ENCODE data around the gene TMEM151B.
A peak's percentile ranks its signal among the peaks of the same experiment; 100 is the strongest.

Gene TMEM151B

DNA sequence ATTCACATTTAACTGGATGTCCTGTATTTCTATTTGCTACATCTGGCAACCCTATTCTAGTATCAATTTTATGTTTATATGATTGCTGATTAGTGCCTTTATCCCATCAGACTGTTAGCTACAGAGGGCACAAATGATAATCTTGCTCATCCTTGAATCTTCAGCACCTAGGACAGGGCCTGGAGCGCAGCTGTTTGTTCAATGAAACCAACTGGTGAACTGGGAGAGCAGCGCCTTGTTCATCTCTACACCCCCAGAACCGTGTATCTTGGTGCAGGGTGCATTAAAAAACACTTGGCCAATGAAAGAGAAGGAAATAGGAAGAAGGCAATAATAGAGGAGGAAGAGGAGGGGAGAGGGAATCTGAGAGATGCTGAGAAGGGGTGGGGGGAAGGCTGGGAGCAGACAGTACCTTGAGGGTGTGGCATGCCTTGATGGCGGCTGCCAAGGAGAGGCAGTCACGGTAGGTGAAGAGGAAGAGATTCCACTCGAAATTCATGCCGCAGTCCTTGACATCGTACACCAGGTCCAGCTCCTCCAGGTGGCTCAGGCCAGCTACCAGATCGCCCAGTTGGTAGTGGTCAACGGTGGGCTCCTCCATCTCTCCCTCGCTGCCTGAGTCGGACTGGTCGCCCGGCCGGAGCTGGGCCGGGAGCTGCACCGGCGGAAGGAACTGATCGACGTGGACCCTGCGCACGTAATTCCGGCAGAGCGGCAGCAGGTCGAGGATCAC, 15.5 kb downstream of the TMEM151B start:
- no peak for DNase-seq

DNA sequence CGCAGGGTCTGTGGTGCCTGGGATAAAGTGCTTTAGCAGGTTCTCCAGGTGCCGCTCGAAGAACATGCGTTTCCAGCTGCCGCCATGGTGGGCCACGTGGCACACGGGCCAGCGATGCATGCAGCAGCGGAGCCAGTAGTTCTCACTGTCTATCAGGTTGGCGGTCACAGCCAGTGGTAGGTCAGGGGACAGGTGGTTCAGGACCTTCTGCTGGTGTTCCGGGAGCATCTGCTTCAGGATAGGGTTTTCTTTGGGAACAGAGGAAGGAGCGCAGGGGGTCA, 16.0 kb downstream of the TMEM151B start:
- no peak for DNase-seq

DNA sequence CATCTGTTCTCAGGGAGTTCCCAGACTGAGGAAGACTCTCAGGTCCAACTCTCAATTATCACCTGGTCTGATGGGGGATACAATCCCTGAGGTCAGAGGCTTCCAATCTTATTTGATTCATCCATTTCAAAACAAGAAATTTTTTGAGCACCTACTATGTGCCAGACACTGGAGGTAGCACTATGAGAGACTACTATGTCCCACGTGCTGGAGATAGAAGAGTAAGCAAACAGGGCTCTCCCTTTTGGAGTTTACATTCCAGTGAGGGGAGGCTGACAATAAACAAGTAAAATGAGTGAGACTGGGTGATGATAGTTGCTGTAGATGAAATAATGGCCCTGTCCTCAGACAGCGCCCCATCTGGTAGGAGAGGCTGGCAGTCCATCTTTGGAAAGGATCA, 16.5 kb downstream of the TMEM151B start:
- DNase-seq: no peak

DNA sequence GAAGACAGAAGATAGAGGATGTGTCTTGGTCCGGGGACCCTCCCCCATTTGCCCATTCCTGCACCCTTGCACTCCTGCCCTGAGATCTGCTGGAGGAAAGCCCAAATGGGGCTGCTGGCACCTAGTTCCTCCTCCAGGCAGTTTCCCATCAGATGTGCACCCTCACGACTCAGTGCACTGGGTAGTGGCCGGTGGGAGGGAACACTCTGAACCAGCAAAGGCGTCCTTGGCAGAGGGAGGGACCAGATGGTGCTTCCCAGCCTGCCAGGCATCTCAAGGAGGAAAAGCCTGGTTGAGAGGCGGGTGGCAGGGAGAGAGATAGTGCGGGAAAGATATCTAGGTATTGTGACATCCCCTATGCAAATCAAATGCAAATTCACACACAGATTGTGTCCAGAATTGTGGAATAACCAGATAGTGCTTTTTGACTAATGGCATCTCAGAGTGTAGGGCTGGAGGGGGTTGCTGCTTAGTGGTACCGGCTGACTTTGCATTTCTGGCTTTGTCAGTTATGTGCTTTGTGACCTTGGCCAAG, 19.5 kb downstream of the TMEM151B start:
- no peak for DNase-seq

DNA sequence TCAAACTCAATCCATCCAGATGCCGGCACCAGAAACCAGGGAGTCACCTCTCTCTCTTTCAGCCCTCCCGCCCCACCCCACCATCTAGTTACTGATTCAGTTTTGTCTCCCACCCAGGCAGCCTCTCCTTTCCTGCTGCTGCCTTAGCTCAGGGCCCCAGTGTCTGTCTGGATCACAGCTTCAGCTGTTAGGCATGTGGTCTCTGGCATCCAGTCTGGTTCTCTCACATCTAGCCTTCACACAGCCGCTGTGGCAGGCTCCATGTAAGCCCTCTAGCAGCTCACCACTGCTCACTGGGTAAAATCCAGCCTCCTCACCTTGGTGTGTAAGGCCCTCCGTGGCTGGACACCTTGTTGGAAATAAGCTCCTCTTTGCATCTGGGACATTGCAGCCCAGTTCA, 21.6 kb downstream of the TMEM151B start:
- no peak for DNase-seq

DNA sequence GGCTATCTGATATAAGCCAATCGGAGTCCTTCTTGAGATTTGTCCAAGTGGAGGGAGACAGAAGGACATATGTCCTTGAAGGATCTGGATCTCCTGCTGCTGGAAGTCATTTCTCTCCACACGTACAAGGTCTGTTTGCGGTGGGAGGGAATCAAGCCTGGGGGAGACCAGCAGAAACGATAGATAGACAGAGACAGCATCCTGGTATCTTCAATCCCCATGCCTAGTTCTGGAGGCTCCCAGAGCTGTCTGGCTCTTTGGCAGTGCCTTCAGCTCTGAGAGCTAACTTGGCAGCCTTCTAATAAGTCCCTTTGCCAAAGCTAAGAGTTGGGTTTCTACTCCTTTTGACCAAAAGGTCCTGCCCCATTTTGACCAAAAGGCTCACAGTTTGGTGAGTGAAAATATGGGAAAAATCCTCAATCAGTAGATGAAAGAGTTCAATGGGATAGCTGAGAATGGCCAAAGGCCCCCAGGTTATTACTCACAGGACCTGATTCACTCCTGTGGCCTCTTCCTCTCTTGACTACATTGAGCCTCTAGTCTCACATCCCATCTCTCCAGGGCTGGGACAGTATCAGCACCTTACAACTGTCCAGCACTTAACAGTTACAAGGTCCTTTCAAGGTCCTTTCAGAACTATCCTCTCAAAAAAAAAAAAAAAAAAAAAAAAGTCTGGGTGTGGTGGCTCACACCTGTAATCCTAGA, 22.6 kb downstream of the TMEM151B start:
- DNase-seq: no peak

DNA sequence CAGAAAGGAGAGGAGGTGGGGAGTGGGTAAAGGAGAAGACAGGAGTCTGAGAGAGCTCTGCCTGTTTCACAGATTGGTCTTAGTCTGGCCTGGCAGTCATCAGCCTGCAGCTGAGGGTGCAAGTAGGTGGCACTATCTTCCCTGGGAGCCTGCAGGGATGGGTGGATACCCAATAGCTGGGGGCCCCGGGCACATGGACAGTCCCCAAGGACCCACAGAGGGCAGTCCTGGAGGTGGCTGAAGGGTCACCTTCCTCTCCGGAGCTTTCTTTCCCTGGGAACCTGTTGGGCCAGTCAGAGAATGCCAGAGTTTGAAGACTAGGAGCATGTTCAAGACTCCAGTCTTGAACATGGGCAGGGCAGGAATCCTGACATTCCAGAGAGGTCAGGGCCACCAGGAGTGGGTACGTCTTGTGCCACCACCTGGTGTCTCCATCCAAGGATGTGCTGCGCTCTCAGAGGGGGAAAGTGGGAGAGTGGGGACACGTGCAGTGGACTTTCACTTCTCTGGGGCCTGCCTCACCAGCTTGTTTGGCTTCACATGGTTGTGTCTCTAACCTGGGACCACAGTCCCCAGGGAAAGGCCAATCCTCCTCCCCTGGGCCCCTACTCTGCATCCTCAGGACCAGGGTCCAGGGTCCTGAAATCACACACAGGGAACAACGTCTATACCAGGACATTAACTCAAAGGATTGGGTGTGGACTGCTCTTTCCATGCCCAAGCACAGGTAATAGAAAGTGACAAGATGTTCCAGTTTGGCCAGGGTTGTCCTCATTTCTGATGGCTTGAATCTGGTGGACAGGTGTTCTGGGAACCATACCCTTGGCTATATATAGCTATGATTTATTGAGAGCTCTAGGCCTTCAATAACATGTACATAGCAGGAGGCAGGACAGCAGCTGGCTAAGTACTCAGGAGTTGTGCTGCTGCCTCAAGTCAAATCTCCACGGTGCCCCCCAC, 24.9 kb downstream of the TMEM151B start:
- no peak for DNase-seq

DNA sequence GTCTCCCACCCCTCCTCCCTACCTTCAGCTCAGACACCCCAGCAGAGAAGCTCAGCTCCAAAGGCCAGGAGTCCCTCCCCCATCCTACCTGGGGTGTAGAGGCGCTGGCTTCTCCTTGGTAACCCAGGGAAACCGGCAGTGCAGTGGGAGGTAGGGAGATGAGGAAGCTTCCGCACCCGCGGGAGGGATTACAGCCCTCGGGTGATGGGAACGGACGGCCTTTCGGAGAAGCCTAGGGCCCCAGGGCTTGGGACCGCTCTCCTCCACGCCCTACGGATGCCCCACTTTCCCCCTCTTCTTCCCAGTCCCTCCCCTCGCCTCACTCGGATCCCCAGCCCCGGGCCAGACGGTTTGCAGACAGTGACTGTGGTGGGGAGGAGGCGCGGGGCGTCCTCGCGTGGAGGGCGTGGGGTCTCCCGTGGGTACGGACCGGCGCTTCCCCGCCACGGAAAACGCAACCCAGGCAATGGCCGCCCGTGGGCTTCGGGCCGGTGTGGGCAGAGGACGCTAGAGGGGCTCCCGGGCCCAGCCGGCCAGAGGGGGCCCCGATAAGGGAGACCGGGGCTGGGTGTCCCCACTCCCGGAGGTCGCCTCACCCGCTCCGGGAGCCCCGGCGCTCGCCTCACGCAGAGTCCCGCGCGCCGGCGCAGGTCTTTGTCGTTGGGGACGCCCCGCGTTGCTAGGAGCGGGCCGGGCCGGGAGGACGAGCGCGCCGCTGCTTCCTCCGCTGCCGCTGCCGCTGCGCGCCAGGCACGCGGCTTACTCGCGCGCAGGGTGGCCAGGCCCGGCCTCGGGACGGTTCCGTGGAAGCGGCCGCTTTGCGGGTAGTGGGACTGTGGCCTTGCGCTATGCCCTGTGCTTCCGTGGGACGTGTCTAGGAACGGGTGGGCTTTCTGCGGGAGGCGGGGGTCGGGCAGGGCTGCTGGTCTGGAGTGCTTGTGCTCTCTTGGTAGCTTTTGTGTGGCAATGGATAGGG, 27.1 kb downstream of the TMEM151B start:
- peak in 1 of 2 donors; percentile 30 for DNase-seq

DNA sequence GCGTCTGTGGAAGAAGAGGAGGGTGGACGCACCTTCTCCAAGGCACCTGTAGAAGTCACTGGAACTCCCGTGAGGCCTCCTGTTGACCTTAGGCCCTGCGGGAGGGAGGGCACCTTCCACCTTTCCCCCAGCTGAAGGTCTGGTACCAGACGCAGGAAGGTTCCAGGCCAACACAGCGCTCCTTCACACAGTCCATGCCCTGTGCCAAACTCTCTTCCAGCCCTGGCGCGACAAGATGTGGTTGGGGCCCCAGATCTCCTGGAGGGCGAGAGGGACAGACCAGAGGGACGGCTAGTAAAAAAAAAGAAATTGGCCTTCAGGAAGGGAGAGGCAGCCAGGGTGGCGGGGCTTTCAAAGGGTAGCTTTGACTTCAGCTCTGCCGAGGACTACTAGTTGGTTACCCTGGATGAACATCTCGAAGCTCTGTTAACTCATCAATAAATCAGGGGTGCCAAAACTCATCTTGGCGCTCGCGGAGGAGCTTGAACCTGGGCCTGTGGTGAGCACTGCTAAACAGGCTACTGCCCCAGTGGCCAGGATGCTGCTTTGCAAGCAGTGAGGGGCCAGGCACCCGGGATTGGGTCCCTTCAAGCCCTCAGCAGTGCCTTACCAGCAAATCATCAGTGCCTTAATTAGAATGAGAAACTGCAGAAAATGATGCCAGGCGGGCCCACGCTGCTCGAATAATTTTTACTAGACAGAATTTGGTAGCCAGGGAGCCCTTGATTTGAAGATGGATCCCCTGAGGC, 28.0 kb downstream of the TMEM151B start:
- DNase-seq: no peak

DNA sequence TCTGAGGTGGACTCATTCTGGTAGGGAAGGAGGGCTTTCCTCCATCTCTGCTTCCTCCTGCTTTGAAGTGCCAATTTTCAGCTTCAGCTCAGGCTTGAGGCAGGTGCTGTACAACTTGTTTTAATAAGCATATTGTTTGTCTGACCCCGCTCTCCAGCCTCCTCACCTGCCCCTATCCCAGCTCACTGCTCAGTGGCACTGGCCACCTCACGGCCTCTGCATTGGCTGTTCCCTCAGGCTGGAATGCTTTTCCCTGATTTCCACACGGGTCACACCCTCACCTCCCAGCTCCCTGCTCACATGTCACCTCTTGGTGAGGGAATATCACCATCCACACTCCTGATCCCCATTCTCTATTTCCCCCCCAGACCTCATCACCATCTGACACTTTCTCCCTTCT, 28.6 kb downstream of the TMEM151B start:
- no peak for DNase-seq

DNA sequence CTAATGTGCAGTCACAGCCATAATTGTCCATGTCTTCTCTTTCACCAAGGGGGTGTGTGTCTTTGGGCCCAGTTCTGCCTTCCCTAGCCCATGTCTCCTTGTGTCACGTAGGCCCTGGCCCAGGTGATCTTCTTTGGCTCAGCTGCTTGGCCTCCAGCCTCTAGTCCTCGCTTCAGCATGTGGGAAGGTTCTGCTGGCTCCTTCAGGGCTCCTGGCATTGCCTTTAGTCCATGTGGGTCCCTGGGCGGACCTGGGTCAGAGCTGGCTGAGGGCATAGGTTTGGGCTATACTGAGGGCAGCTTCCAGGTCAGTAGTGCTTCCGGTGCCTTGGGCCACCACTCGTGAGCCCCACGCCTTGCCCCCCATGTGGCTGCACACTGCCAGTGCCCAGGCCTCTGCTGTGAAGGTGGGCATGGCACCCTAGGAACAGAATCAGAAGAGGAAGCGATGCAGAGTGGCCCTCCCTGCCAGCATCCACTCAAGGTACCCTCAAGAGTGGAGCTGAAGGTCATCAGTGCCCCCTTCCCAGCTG, 30.1 kb downstream of the TMEM151B start:
- no peak for DNase-seq

DNA sequence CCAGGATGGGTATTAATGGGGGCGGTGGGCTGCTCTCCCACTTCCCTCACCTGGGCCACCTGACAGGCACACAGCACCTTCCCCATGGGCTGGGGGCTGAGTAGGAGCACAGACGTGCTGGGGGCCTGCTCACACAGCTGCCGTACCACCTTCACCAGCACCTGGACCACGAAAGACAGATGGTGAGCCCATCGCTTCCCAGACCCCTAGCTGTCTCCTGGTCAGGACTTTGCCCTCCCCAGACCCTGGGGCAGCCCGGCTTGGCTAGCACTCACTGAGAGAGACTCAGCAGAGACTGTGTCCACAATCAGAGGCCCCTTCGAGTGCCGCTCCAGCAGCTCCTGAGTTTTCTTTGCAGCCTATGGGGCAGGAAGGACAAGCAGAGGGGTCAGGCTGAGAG, 30.9 kb downstream of the TMEM151B start:
- no peak for DNase-seq

DNA sequence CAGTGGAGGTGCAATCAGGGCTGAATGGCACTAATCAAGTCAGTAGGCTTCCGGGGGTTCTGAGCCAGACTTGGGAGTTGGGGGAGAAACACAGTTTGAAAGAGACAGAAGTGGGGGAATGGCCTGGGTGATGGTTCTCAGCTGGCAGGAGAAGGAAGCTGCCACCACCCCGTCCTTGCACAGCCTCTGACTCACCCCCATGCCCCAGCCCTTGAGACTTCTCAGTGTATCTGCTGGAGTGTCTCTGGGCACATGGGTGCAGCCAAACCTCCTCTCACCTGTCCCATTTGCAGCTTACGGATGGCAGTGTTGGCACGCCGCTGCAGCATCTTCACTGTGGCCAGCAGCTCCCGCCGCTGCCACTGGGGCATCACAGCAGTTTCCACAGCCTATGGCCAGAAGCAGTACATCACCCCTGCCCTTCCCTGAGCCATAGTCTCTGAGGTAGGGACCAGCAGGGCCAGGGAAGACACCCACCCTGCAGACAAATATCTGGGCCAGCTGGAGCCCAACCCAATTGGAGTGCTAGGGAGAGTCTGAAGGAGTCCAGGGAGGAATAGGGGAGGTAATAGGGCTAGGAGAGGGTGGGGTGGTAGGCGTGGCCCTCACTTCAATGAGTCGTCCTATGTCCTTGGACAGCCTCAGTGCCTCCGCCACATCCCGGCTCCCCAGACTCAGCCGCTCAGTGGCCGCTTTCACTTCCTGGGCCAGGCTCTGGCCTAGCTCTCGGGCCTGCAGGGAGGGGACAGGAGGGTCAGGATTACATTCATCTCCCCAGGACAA, 31.7 kb downstream of the TMEM151B start:
- no peak for DNase-seq

DNA sequence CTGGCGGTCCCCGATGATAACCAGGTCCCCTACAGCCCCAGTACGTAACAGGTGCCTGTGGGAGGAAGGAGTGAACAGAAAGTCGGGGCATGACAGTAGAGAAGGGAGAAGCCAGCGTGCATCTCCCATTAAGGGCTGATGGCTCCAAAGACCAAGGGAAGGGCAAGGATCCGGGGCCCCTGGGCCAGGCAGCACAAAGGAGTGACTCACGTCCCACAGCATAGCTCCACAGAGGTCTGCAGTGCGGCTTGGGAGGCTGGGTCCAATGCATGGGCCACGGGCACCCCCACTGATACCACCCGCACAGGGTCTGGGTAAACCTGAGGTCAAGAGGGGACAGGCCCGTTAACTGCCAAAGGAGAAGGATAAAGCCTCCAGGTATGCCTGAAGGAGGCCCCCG, 32.6 kb downstream of the TMEM151B start:
- no peak for DNase-seq

DNA sequence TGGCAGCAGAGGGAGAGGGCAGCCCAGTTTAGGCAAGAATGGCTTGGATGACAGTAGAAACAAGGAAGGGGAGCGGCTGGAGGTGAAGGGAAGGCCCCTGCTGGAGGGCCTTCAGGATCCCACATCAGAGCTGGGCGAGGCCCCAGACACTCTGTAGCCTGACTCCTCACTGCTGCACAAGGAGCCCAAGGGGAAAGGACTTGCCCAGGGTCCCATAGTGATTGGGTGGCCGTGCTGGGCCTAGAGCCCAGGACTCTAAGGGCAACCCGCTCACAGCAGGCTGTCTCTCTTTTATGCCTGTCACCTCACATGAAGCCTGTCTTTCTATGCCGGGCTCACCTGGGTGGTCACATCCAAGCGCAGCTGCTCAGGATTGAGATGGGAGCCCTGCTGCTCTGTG, 33.6 kb downstream of the TMEM151B start:
- DNase-seq: no peak

DNA sequence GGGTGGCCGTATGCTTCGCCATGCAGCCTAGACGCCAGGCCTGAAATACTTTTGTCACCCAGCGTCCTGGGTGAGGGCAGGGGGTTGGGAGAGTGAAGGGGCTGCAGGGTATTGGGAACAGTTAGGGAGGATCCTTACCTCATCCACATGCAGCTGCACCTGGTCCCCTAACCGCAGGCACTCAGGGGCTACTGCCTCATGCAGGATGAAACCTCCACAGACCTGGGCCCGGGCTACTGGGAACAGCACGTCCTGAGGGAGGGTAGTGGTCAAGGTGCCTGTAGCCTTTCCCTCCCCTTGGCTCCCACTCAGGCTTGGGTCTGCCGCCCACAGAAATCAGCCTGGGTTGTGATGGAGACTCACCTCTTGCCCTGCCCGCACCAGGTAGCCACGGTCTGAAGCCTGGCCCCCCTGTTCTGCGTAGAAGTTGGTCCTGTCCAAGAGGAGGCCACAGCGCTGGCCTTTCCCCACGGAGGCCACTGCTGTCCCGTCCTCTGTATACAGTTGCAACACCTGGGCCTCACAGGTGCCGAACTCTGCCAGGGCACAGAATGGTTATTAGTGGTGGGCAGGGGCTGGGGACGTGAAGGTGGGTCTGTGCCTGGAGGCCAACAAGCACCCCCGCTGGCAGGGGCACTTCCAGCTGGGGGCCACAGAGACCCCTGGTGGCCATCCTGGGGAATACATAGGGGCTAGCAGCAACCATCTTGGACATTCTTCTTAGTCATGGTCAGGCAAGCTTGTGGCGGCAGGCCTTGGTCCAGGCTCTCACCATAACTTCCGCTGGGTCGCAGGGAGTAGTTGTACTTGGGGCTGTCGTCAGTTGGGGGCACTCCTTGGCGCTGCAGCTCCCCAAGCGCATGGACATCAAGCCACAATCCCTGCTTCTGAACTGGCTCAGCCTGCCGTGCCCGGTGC, 34.3 kb downstream of the TMEM151B start:
- peak; percentile 40 to 47 for DNase-seq

DNA sequence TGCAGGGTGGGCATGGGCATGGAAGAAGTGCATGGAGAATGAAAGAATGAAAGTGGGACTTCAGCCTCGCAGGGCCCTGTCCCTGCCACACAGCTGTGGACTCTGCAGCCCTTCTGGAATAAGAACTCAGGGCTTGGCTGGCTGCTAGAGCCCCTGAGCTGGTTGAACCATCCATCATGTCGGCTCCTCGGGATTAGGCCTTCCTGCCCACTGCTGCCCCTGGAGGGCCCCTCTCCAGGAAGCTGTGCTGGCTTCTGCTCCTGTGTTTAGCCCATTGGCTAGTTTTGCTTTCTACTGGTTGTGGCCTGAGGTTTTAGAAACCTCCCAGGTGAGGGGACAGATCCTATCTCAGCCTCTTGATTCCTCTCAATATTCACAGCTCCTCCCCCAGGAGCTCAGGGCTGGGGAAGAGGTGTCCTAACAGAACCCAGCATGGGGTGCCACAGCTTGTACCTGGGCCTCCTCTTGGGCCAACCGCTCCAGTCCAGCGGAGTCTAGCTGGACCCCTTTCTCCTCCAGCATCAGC, 35.0 kb downstream of the TMEM151B start:
- no peak for DNase-seq

DNA sequence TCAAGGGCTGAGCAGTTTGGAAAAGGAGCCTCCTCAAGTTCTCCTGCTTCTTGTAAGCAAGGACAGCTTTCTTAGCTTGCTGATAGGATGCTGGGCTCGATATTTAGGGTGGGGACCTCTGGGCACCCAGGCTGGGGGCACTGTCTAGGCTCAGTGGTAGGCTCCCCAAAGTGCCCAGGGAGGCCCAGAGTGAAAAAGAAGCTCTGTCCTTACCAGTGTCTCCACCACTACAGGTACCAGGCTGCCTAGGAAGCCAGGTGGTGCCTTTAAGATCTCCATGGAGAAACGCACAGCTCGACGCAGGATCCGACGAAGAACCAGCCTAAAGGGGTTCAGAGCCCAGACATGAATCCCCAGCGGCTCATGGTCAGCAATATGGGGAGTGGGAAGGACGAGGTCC, 36.5 kb downstream of the TMEM151B start:
- DNase-seq: no peak

DNA sequence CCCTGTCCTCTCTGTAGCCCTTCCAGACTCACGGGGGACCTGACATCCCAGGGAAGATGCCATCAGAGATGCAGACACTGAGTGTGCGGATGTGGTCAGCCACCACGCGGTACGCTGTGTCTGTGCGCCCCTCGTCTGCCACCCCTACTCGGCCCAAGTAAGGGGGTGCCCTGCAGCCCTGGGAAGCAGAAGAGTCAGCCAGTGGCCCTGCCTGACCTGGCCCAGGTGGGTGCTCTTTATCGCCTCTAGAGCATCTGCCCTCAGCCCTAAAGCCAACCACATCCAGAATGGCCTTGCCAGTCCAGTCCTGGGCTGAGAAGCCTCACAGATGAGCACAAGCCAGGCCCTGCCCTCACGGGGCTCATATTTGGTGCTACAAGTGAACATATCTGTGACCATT, 37.0 kb downstream of the TMEM151B start:
- no peak for DNase-seq

Data from CD4-positive, alpha-beta T cell treated with Interleukin-1 beta for 1 hour (primary cell).